ENCODE results near the gene GHRL.

Gene GHRL

DNA sequence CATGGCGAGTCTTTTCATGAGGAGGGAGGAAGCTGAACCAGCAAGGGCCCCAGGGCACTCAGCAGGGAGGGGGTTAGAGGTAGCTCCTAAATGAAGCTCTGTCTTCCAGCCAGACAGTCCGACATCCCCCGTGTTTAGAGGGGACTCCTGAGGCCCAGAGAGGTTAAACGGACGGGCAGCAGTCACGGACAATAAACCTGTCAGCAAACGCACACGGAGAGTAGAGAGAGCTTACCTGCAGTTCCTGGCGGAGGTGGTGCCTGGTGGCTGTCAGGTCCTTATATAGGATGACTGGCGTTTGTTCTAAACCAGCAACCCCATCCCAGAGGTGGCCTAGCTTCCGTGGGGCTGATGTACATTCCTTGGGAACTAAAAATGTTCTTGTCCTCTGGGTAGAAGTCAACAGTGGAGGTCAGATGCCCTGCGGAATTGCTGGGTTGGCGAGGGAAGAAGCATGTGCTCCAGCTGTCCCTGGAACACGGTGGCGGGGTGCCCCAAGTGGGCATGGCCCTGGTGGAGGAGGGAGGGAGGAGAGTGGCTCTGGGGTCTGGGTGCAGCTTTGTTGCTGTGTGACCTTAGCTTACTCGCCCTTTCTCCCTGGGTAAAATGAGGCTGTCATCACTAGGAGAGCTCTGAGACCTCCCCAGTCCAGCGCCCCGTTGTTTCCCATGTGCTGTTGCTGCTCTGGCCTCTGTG, 2.1 kb downstream of the GHRL start:
- Histone ChIP-seq H3K4me2 (ENCODE audit: low read length) (no peak overlapping the region), H3K27me3 (ENCODE audit: control insufficient read depth, insufficient read depth, low read length) (no peaks in the 10 kb centered on the region), H2AFZ (no peak overlapping the region), H3K4me1 (no peaks in the 10 kb centered on the region), H3K79me2 (no peaks in the 10 kb centered on the region), H3K4me3 (ENCODE audit: low read depth, low read length) (no peak overlapping the region), H3K9ac (no peak overlapping the region), H3K36me3 (ENCODE audit: control insufficient read depth, insufficient read depth, low read length) (no peaks in the 10 kb centered on the region), H3K27ac (no peak overlapping the region), H3K9me3 (ENCODE audit: control insufficient read depth, low read length) (no peaks in the 10 kb centered on the region)
- TF ChIP-seq, protein P1, sequence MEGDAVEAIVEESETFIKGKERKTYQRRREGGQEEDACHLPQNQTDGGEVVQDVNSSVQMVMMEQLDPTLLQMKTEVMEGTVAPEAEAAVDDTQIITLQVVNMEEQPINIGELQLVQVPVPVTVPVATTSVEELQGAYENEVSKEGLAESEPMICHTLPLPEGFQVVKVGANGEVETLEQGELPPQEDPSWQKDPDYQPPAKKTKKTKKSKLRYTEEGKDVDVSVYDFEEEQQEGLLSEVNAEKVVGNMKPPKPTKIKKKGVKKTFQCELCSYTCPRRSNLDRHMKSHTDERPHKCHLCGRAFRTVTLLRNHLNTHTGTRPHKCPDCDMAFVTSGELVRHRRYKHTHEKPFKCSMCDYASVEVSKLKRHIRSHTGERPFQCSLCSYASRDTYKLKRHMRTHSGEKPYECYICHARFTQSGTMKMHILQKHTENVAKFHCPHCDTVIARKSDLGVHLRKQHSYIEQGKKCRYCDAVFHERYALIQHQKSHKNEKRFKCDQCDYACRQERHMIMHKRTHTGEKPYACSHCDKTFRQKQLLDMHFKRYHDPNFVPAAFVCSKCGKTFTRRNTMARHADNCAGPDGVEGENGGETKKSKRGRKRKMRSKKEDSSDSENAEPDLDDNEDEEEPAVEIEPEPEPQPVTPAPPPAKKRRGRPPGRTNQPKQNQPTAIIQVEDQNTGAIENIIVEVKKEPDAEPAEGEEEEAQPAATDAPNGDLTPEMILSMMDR (IDR thresholded peaks at IDR 0.05), result no peak

DNA sequence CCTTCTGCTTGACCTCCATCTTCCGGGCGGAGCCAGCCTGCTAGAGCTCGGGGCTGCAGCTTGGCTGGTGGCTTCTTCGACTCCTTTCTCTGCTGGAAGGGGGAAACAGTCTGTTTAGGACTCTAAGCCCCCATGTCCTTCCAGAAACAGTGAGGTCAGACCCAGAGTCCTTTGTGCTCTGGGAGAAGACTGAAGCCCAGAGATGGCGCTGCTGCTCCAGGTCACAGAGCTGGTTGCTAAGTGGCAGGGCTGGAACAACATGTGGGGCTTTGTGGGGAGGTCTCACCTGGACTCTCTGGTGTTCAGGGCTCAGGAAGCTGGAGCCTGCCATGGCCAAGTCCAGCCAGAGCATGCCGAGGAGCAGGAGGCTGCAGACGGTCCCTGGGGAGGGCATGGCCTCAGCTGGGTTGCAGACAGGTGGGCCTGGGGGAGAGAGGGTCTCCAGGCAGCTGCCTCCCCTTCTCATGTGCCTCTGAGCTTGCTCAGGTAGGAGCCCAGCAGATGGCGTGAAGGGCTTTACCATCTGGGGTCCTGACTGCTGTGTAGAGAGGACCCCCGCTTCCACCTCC, 2.9 kb downstream of the GHRL start:
- H3K4me1 ChIP-seq, result no peaks in the 10 kb centered on the region
- no peak overlapping the region for H3K27ac ChIP-seq
- TF ChIP-seq, protein P1 (IDR thresholded peaks at IDR 0.05), result no peak
- H3K79me2 ChIP-seq, result no peaks in the 10 kb centered on the region
- H3K27me3 ChIP-seq (ENCODE audit: control insufficient read depth, insufficient read depth, low read length), result no peaks in the 10 kb centered on the region
- H3K4me3 ChIP-seq (ENCODE audit: low read depth, low read length), result no peak overlapping the region
- H2AFZ ChIP-seq, result no peak overlapping the region
- H3K4me2 ChIP-seq (ENCODE audit: low read length), result no peak overlapping the region
- no peaks in the 10 kb centered on the region for H3K9me3 ChIP-seq (ENCODE audit: control insufficient read depth, low read length)
- H3K36me3 ChIP-seq (ENCODE audit: control insufficient read depth, insufficient read depth, low read length), result no peaks in the 10 kb centered on the region
- H3K9ac ChIP-seq, result no peak overlapping the region

DNA sequence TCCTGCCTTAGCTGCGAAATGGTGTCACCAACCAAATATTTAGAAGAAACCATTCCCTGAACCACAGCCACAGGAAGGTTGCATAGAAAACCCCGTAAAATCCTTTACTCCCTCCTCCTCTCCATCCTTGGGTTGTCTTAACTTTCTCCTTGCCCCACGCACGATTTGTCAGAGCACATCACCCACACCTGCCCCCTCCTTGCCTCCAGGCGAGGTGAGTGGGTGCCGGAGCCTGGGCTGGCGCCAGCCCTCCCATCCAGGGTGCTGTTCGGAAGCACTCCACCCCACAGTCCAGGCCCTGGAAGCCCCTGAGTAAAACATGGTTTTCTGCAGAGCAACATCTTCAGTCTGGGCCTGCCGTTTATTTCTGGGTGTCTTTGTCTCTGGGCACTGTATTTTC, 3.7 kb downstream of the GHRL start:
- no peak overlapping the region for H3K27ac ChIP-seq
- no peak overlapping the region for H3K4me3 ChIP-seq (ENCODE audit: low read depth, low read length)
- H3K27me3 ChIP-seq (ENCODE audit: control insufficient read depth, insufficient read depth, low read length), result no peaks in the 10 kb centered on the region
- no peaks in the 10 kb centered on the region for H3K9me3 ChIP-seq (ENCODE audit: control insufficient read depth, low read length)
- no peak overlapping the region for H3K4me2 ChIP-seq (ENCODE audit: low read length)
- H3K9ac ChIP-seq, result no peak overlapping the region
- no peaks in the 10 kb centered on the region for H3K4me1 ChIP-seq
- no peaks in the 10 kb centered on the region for H3K79me2 ChIP-seq
- H3K36me3 ChIP-seq (ENCODE audit: control insufficient read depth, insufficient read depth, low read length), result no peaks in the 10 kb centered on the region
- no peak overlapping the region for H2AFZ ChIP-seq
- TF ChIP-seq, protein P1 (IDR thresholded peaks at IDR 0.05), result no peak

DNA sequence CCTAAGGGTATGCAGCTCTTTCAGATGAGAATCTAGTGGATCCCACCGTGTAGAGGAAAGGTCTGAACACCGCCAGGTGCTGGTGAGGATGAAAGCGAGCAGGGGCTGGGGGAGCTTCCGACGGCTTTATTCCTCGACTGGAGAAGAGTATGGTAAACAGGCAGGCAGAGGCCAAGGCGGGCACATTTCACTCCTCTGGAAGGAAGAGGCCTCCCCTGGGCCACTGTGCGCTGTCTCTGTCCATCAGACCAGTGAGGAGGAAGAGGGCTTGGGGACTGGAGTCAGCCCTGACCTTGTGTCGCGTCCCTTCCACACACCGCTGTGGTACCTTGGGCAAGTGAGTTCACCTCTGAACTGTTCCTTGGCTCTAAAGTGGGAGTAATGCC, 4.2 kb downstream of the GHRL start:
- Histone ChIP-seq H2AFZ (no peak overlapping the region), H3K79me2 (no peaks in the 10 kb centered on the region), H3K27me3 (ENCODE audit: control insufficient read depth, insufficient read depth, low read length) (no peaks in the 10 kb centered on the region), H3K4me2 (ENCODE audit: low read length) (no peak overlapping the region), H3K27ac (no peak overlapping the region), H3K9me3 (ENCODE audit: control insufficient read depth, low read length) (no peaks in the 10 kb centered on the region), H3K9ac (no peak overlapping the region), H3K4me3 (ENCODE audit: low read depth, low read length) (no peak overlapping the region), H3K36me3 (ENCODE audit: control insufficient read depth, insufficient read depth, low read length) (no peaks in the 10 kb centered on the region), H3K4me1 (no peaks in the 10 kb centered on the region)
- TF ChIP-seq, protein P1 (IDR thresholded peaks at IDR 0.05), result no peak
